AG04449 (cell line): ENCODE measurements around the gene FRMD1.

Experiments used
- CTCF ChIA-PET: fragments of 350-600 bp; formaldehyde crosslinking; extraction: SDS; loops from one replicate; lab custom pipeline; 2021; ENCODE audit warnings: antibody characterized with exemption; lab: Yijun Ruan, JAX
- POLR2A ChIA-PET: fragments of 400-600, 350-600 bp; formaldehyde crosslinking; extraction: SDS; loops from one replicate; lab custom pipeline; 2020; ENCODE audit warnings: antibody characterized with exemption, inconsistent platforms; lab: Yijun Ruan, JAX
- DNase-seq: peaks from one replicate; pipeline ENCODE4 v3.0.0-alpha.2; 2010; ENCODE audit warnings: low read depth, low spot score
- H3K4me3 ChIP-seq: 2 replicates; pipeline ENCODE4 v1.5.1; 2011; ENCODE audit warnings: low read depth, mild to moderate bottlenecking, control low read depth, low read length
- CTCF ChIP-seq: IDR thresholded peaks from one replicate; pipeline ENCODE4 v1.5.1; 2011; ENCODE audit warnings: mild to moderate bottlenecking, moderate library complexity, low read length, control low read depth, inconsistent platforms; ENCODE audit not compliant: insufficient read depth; ENCODE audit errors: missing control alignments

Gene FRMD1

GRCh38 chr6:168018664-168019063 lies 60.3 kb downstream of the FRMD1 start:
- CTCF ChIA-PET = no interaction called here
- DNase-seq = no peak
- no peak overlapping the region for H3K4me3 ChIP-seq
- no peak for TF ChIP-seq CTCF
- POLR2A ChIA-PET = no interaction called here

GRCh38 chr6:168017629-168018028 lies 61.4 kb downstream of the FRMD1 start:
- CTCF ChIA-PET = no interaction called here
- H3K4me3 ChIP-seq = no peak overlapping the region

GRCh38 chr6:168016721-168017525 lies 62.1 kb downstream of the FRMD1 start:
- no peak for DNase-seq
- POLR2A ChIA-PET = no interaction called here
- no peak overlapping the region for H3K4me3 ChIP-seq
- CTCF ChIA-PET = no interaction called here
- no peak for TF ChIP-seq CTCF

More at GRCh38 chr6:168017629-168018028, 61.4 kb downstream of the FRMD1 start:
- DNase-seq = no peak
- POLR2A ChIA-PET = no interaction called here
- TF ChIP-seq CTCF = no peak

- ChIA-PET POLR2A (no interaction called here), CTCF (interaction anchor here (0.9 kb wide), 1 partner anchor 17 kb away, joined by 3 read pairs; no protein-coding TSS in a partner anchor)
- H3K4me3 ChIP-seq = no peak overlapping the region
- DNase-seq = no peak
- no peak for TF ChIP-seq CTCF
These were observed 62.8 kb downstream of the FRMD1 start for GRCh38 chr6:168016176-168016620.

- no peak for DNase-seq
- CTCF ChIA-PET = interaction anchor here (0.9 kb wide), 1 partner anchor 18 kb away, joined by 3 read pairs; no protein-coding TSS in a partner anchor
- H3K4me3 ChIP-seq = no peak overlapping the region
- no peak for TF ChIP-seq CTCF
- POLR2A ChIA-PET = no interaction called here
These were observed 63.4 kb downstream of the FRMD1 start for GRCh38 chr6:168015482-168016175.

- no peak for DNase-seq
- no peak for TF ChIP-seq CTCF
- ChIA-PET POLR2A (no interaction called here), CTCF (no interaction called here)
- no peak overlapping the region for H3K4me3 ChIP-seq
These were observed 64.0 kb downstream of the FRMD1 start for GRCh38 chr6:168015009-168015408.
